Neural progenitor cell (in vitro differentiated cells): Measurements from ENCODE around the gene SNX8. TPM values are rescaled to one million over a fixed set of nuclear protein-coding genes. Genes with fewer than 3 reads are reported as not detected.

Experiments used
- DNase-seq: peaks from one replicate; pipeline ENCODE4 v3.0.0-alpha.2; 2016; ENCODE audit warnings: low spot score
- H2AFZ ChIP-seq: fragments of 200-600 bp; sonication (generic); replicated peaks from 2 replicates; pipeline ENCODE4 v1.6.1; 2016; ENCODE audit warnings: antibody characterized with exemption
- H3F3A ChIP-seq: fragments of 200-600 bp; sonication (generic); 2 replicates; pipeline ENCODE4 v1.6.1; 2016; ENCODE audit warnings: antibody characterized with exemption, low read depth
- H3K27ac ChIP-seq: fragments of 200-600 bp; sonication (generic); 2 replicates; pipeline ENCODE4 v1.5.1; 2016; ENCODE audit warnings: mild to moderate bottlenecking
- H3K27me3 ChIP-seq: fragments of 200-600 bp; sonication (generic); 2 replicates; pipeline ENCODE4 v1.6.1; 2016; ENCODE audit warnings: mild to moderate bottlenecking, moderate library complexity
- H3K36me3 ChIP-seq: fragments of 200-600 bp; sonication (generic); 2 replicates; pipeline ENCODE4 v1.5.1; 2016
- H3K4me1 ChIP-seq: fragments of 200-600 bp; sonication (generic); 2 replicates; pipeline ENCODE4 v1.6.1; 2016; ENCODE audit warnings: mixed run types
- H3K4me2 ChIP-seq: fragments of 200-600 bp; sonication (generic); 2 replicates; pipeline ENCODE4 v1.6.1; 2016
- H3K4me3 ChIP-seq: fragments of 200-600 bp; sonication (generic); 2 replicates; pipeline ENCODE4 v1.5.1; 2016
- H3K79me2 ChIP-seq: fragments of 200-600 bp; sonication (generic); 2 replicates; pipeline ENCODE4 v1.6.1; 2016; ENCODE audit warnings: low read depth
- H3K9ac ChIP-seq: fragments of 200-600 bp; sonication (generic); 2 replicates; pipeline ENCODE4 v1.6.1; 2016
- H3K9me3 ChIP-seq: fragments of 200-600 bp; sonication (generic); 2 replicates; pipeline ENCODE4 v1.5.1; 2016; ENCODE audit warnings: low read depth
- H4K20me1 ChIP-seq: fragments of 200-600 bp; sonication (generic); 2 replicates; pipeline ENCODE4 v1.6.1; 2016; ENCODE audit warnings: low read depth
- H3K27ac Mint-ChIP-seq: 3 replicates; pipeline ENCODE4 v1.8.0; 2021; ENCODE audit warnings: mixed read lengths
- H3K27me3 Mint-ChIP-seq: 2 replicates; pipeline ENCODE4 v1.8.0; 2022; ENCODE audit warnings: low read depth, mild to moderate bottlenecking, inconsistent platforms, moderate library complexity, mixed read lengths; ENCODE audit not compliant: insufficient read depth
- H3K36me3 Mint-ChIP-seq: 3 replicates; pipeline ENCODE4 v1.8.0; 2021; ENCODE audit warnings: mixed read lengths
- H3K4me1 Mint-ChIP-seq: 3 replicates; pipeline ENCODE4 v1.8.0; 2021; ENCODE audit warnings: mixed read lengths
- H3K4me3 Mint-ChIP-seq: 3 replicates; pipeline ENCODE4 v1.8.0; 2021; ENCODE audit warnings: mild to moderate bottlenecking, moderate library complexity, mixed read lengths
- H3K9me3 Mint-ChIP-seq: 3 replicates; pipeline ENCODE4 v1.8.0; 2020; ENCODE audit warnings: mixed read lengths
- EZH2 ChIP-seq: fragments of 200-600 bp; sonication (generic); IDR thresholded peaks from 2 replicates; pipeline ENCODE4 v1.6.1; 2017; ENCODE audit warnings: antibody characterized with exemption, mild to moderate bottlenecking, moderate library complexity
- EZH2phosphoT487 ChIP-seq: fragments of 200-600 bp; sonication (generic); IDR thresholded peaks from 2 replicates; pipeline ENCODE4 v1.6.1; 2017; ENCODE audit warnings: antibody characterized with exemption
- total RNA-seq: library from RNA; depleted of rRNA; stranded (reverse); fragments of >200 nt; gene quantifications from 2 replicates; pipeline ENCODE4 v1.2.3, GENCODE V29; 2015; ENCODE audit warnings: low replicate concordance
- TF ChIP-seq, protein P1 (sequence below): fragments of 200-600 bp; sonication (generic); IDR thresholded peaks from 2 replicates; pipeline ENCODE4 v1.5.1; 2017; ENCODE audit warnings: antibody characterized with exemption, mild to moderate bottlenecking

Gene SNX8
- total RNA-seq, 1 donor from 2014 or later = 3.6 TPM

DNA sequence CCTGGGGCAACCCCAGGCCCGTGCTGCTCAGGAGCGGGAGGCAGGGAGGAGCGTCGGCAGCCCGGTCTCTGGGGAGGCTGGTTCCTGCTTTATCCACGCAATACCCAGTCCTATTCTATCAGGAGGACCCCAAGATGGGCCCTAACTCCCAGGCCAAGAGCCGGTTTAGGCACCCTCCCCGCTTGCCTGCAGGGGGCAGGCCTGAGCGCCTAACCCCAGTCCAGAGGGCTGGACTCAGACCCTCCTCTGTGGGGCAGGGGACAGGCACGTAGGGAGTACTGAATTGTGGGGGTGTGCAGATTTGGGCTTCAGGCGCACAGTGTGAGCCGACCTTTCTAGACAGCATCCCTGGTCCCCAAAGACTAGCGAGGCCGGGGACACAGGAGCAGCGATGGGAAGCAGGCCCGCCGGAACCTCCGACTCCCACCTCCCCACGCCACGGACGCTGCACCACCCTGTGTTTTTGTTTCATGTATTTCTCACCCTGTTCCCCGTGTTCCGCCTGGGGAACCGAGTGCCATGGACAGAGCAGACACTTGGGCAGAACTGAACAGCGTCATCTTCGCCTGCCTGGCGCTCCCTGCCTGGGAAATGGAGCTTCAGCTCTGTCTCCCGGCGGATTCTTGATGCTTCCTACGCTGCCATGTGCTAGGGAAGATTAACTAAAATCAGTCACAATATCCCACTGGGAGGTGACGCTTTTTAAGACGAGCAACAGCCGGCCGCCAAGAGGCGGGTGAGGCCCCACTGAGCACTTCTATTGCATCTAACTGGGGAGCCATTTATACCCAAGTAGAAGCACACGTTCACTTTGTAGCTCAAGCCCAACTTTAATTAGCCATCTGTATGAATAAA lies 66.9 kb downstream of the SNX8 start:
- H4K20me1 ChIP-seq = no peaks in the 10 kb centered on the region
- H3K4me3 ChIP-seq = no peak overlapping the region
- no peaks in the 10 kb centered on the region for H3K36me3 ChIP-seq
- H3K27ac ChIP-seq = no peak overlapping the region
- peaks cover 17% of the 10 kb centered on the region for H3K79me2 ChIP-seq
- no peaks in the 10 kb centered on the region for H3K9me3 ChIP-seq
- no peak overlapping the region for H3K27ac Mint-ChIP-seq
- H3K9me3 Mint-ChIP-seq = no peaks in the 10 kb centered on the region
- H3K27me3 ChIP-seq = no peaks in the 10 kb centered on the region
- peak overlapping the region; percentile 60 for H3K4me2 ChIP-seq
- peak overlapping the region; percentile 22 for H2AFZ ChIP-seq
- peaks cover 16% of the 10 kb centered on the region for H3F3A ChIP-seq
- peaks cover 13% of the 10 kb centered on the region for H3K4me1 ChIP-seq
- no peak overlapping the region for H3K4me3 Mint-ChIP-seq
- peaks cover 5% of the 10 kb centered on the region for H3K27me3 Mint-ChIP-seq
- peaks cover 4% of the 10 kb centered on the region for H3K36me3 Mint-ChIP-seq
- DNase-seq = peak; percentile 84
- TF ChIP-seq, protein P1, sequence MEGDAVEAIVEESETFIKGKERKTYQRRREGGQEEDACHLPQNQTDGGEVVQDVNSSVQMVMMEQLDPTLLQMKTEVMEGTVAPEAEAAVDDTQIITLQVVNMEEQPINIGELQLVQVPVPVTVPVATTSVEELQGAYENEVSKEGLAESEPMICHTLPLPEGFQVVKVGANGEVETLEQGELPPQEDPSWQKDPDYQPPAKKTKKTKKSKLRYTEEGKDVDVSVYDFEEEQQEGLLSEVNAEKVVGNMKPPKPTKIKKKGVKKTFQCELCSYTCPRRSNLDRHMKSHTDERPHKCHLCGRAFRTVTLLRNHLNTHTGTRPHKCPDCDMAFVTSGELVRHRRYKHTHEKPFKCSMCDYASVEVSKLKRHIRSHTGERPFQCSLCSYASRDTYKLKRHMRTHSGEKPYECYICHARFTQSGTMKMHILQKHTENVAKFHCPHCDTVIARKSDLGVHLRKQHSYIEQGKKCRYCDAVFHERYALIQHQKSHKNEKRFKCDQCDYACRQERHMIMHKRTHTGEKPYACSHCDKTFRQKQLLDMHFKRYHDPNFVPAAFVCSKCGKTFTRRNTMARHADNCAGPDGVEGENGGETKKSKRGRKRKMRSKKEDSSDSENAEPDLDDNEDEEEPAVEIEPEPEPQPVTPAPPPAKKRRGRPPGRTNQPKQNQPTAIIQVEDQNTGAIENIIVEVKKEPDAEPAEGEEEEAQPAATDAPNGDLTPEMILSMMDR = peak; percentile 82
- no peak for TF ChIP-seq EZH2
- peaks cover 27% of the 10 kb centered on the region for H3K4me1 Mint-ChIP-seq
- H3K9ac ChIP-seq = no peak overlapping the region

DNA sequence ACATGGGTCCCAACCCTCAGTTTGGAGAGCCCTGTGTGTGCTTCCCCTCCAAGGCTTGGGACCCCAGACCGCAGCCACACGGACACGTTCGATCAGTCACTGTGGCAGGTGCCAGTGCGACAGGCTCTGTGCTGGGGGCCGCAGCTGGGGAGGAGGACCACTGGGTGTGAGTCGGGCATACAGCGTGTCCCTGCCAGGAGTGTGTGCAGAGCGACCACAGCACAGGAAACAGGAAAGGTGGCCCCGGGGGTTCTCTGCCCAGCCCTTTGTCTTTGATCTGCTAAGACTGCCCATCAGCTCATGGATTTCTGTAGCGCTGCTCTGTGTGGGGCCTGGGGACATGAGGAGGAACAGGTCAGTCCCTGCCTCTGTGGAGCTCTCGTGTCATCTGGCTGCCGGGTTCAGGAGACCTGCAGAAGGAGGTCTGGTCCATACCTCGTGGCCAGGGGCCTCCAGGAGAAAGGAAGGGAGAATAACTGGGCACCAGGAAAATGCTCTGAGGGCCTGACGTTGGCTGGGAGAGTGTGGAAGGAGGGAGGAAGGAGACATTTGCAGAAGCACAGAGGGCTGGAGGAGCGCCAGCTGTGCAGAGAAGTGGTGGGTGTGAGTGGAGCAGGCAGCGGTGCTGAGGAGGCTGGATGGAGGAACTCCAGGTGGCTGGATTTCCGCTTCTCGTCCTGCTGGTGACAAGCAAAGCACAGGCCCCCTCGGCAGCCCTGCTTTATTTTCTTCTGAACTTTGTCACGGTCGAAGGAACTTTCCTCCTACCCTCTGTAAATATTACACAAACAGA lies 68.2 kb downstream of the SNX8 start:
- no peaks in the 10 kb centered on the region for H3K27me3 ChIP-seq
- peak overlapping the region; percentile 62 for H3K27ac Mint-ChIP-seq
- TF ChIP-seq EZH2 (no peak), EZH2phosphoT487 (no peak)
- TF ChIP-seq, protein P1 = no peak
- no peaks in the 10 kb centered on the region for H3K9me3 Mint-ChIP-seq
- peak overlapping the region; percentile 25 for H3K4me3 Mint-ChIP-seq
- H3K36me3 ChIP-seq = no peaks in the 10 kb centered on the region
- no peak overlapping the region for H3K4me3 ChIP-seq
- peaks cover 4% of the 10 kb centered on the region for H3K36me3 Mint-ChIP-seq
- peaks cover 6% of the 10 kb centered on the region for H4K20me1 ChIP-seq
- H3K27me3 Mint-ChIP-seq = peaks cover 5% of the 10 kb centered on the region
- DNase-seq = no peak
- H3K4me1 Mint-ChIP-seq = peaks cover 27% of the 10 kb centered on the region
- H3K9me3 ChIP-seq = no peaks in the 10 kb centered on the region
- peaks cover 16% of the 10 kb centered on the region for H3F3A ChIP-seq
- H3K27ac ChIP-seq = no peak overlapping the region
- no peak overlapping the region for H2AFZ ChIP-seq
- no peak overlapping the region for H3K4me2 ChIP-seq
- H3K9ac ChIP-seq = no peak overlapping the region
- peaks cover 16% of the 10 kb centered on the region for H3K4me1 ChIP-seq
- H3K79me2 ChIP-seq = peaks cover 27% of the 10 kb centered on the region

DNA sequence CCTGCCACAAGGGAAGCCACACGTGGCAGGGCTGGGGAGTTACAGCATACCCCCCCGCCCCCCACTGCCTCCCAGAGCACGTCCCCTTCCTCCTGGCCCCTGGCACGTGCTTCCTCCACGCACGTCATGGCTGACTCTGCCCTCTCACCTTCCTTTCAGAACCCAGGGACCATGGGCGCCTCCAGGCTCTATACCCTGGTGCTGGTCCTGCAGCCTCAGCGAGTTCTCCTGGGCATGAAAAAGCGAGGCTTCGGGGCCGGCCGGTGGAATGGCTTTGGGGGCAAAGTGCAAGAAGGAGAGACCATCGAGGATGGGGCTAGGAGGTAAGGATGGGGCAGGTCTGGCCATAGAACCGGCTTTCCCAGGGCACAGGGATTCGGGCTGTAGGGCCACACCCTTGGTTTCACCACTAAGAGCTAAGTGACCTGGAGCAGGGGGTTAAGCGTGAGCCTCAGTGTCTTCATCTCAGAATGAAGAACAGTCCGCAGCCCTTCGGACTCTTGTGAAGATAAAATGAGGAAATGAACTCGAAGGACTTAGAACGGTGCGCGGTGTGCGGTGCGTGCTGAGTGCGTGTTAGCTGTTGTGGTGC lies 69.7 kb downstream of the SNX8 start:
- peaks cover 19% of the 10 kb centered on the region for H3K4me1 ChIP-seq
- H3K4me1 Mint-ChIP-seq = peaks cover 31% of the 10 kb centered on the region
- DNase-seq = no peak
- no peak overlapping the region for H3K4me2 ChIP-seq
- no peak overlapping the region for H3K9ac ChIP-seq
- peak overlapping the region; percentile 72 for H3K4me3 Mint-ChIP-seq
- H3K9me3 ChIP-seq = no peaks in the 10 kb centered on the region
- peaks cover 11% of the 10 kb centered on the region for H4K20me1 ChIP-seq
- H3K4me3 ChIP-seq = no peak overlapping the region
- H3F3A ChIP-seq = peaks cover 16% of the 10 kb centered on the region
- H3K27ac ChIP-seq = no peak overlapping the region
- peaks cover 4% of the 10 kb centered on the region for H3K36me3 Mint-ChIP-seq
- TF ChIP-seq EZH2phosphoT487 (no peak), EZH2 (no peak)
- TF ChIP-seq, protein P1 = no peak
- no peaks in the 10 kb centered on the region for H3K27me3 ChIP-seq
- no peak overlapping the region for H2AFZ ChIP-seq
- no peaks in the 10 kb centered on the region for H3K36me3 ChIP-seq
- H3K27ac Mint-ChIP-seq = no peak overlapping the region
- H3K27me3 Mint-ChIP-seq = peaks cover 5% of the 10 kb centered on the region
- H3K9me3 Mint-ChIP-seq = no peaks in the 10 kb centered on the region
- H3K79me2 ChIP-seq = peaks cover 43% of the 10 kb centered on the region
